Measurements from ENCODE around the gene SZRD1. TPM values are rescaled to one million over a fixed set of nuclear protein-coding genes. Genes with fewer than 3 reads are reported as not detected.
A peak's percentile ranks its signal among the peaks of the same experiment; 100 is the strongest.
"Not testable (repeated sequence)": the region's sequence is repeated elsewhere in the genome, so short reads cannot be mapped to it uniquely, and the experiment has no call there.

SZRD1 gene
- total RNA-seq, 1 donor from 2014 or later = 82.6 TPM

DNA sequence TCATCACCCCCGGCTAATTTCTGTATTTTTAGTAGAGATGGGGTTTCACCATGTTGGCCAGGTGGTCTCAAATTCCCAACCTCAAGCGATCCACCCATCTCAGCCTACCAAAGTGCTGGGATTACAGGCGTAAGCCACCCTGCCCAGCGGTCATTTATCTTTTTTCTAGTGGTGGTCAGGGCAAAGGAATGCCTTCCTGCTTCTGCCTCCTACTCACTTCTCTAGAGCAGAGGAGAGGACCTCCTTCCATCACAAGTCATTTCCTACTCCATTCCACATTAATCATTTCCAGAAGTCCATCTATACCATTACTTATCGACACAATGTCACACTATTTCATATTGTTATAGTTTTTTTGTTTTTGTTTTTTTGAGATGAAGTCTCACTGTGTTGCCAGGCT is 28.1 kb upstream of the SZRD1 start:
- H3K4me3 ChIP-seq (ENCODE audit: low read depth, low read length) = no peak overlapping the region
- no peak for TF ChIP-seq CTCF (conservative IDR thresholded peaks at IDR 0.05; ENCODE audit: low read depth, low read length)
- no peak for DNase-seq (ENCODE audit: low read depth)

- no peak overlapping the region for H3K4me3 ChIP-seq (ENCODE audit: low read depth, low read length)
- no peak for DNase-seq (ENCODE audit: low read depth)
- no peak for TF ChIP-seq CTCF (conservative IDR thresholded peaks at IDR 0.05; ENCODE audit: low read depth, low read length)
Observed at GRCh38 chr1:16340673-16341072, 26.4 kb upstream of the SZRD1 start.

DNA sequence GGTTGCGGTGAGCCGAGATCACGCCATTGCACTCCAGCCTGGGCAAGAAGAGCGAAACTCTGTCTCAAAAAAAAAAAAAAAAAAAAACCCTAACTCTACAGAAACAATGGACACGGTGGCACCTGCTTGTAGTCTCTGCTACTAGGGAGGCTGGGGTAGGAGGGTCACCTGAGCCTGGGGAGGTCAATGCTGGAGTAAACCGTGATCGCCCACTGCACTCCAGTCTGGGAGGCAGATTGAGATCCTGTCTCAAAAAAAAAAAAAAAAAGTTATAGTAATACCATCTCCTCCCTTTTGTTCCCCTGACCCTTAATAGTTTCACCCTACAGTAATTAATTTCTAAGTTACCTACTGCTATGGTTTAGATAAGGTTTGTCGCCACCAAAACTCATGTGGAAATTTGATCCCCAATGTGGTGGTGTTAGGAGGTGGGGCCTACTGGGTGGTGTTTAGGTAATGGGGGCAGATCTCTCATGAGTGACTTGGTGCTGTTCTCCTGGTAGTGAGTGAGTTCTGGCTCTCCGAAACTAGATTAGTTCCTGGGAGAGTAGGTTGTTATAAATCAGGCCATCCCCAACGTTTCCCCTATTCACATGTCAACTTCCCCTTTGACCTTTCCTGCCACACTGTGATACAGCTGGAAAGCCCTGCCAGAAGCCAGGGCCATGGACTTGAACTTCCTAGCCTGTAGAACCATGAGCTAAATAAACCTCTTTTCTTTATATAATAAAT is 24.5 kb upstream of the SZRD1 start:
- no peak for DNase-seq (ENCODE audit: low read depth)
- no peak for TF ChIP-seq CTCF (conservative IDR thresholded peaks at IDR 0.05; ENCODE audit: low read depth, low read length)
- no peak overlapping the region for H3K4me3 ChIP-seq (ENCODE audit: low read depth, low read length)

DNA sequence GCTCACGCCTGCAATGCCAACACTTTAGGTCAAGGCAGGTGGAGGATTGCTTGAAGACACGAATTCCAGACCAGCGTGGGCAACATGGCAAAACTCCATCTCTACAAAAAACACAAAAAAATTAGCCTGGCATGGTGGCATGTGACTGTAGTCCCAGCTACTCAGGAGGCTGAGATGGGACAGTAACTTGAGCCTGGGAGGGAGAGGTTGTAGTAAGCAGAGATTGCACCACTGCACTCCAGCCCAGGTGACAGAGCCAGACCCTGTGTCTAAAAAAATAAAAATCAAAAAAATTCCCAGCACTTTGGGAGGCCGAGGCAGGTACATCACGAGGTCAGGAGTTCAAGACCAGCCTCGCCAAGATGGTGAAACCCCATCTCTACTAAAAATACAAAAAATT is 23.8 kb upstream of the SZRD1 start:
- DNase-seq (ENCODE audit: low read depth); H3K4me3 ChIP-seq (ENCODE audit: low read depth, low read length): not testable (repeated sequence)

GRCh38 chr1:16348414-16349182 is 18.4 kb upstream of the SZRD1 start:
- no peak overlapping the region for H3K4me3 ChIP-seq (ENCODE audit: low read depth, low read length)
- no peak for TF ChIP-seq CTCF (conservative IDR thresholded peaks at IDR 0.05; ENCODE audit: low read depth, low read length)
- peak; percentile 76 for DNase-seq (ENCODE audit: low read depth)

GRCh38 chr1:16349847-16350406 is 17.1 kb upstream of the SZRD1 start:
- no peak overlapping the region for H3K4me3 ChIP-seq (ENCODE audit: low read depth, low read length)
- TF ChIP-seq CTCF (conservative IDR thresholded peaks at IDR 0.05; ENCODE audit: low read depth, low read length) = no peak
- no peak for DNase-seq (ENCODE audit: low read depth)

GRCh38 chr1:16351456-16351993 is 15.5 kb upstream of the SZRD1 start:
- DNase-seq (ENCODE audit: low read depth) = no peak
- no peak for TF ChIP-seq CTCF (conservative IDR thresholded peaks at IDR 0.05; ENCODE audit: low read depth, low read length)
- H3K4me3 ChIP-seq (ENCODE audit: low read depth, low read length) = peak overlapping the region; percentile 98

Data from epithelial cell of proximal tubule (primary cell).